ENCODE measurements around the gene CNOT3. TPM values are rescaled to one million over a fixed set of nuclear protein-coding genes. Genes with fewer than 3 reads are reported as not detected.

The CNOT3 gene
- total RNA-seq, 4 donors from 2014 or later: 19.5 to 56.9 (median 37.1) TPM

GRCh38 chr19:54105796-54106195 lies 31.8 kb upstream of the CNOT3 start:
- no peak for TF ChIP-seq POLR2A (IDR thresholded peaks at IDR 0.05)
- no peak for TF ChIP-seq CTCF (IDR thresholded peaks at IDR 0.05)
- intact Hi-C loops (cut with DNase I; ENCODE audit: low total_unique reads): no loop called here
- 92% methylated on average over 10 of the region's 10 CpGs for WGBS, 2 donors
- DNase-seq (ENCODE audit: low spot score in 2 of 2): no peak
- no peak overlapping the region for H3K4me3 ChIP-seq (ENCODE audit: low read depth, poor library complexity, severe bottlenecking)

GRCh38 chr19:54106716-54107115 lies 30.8 kb upstream of the CNOT3 start:
- H3K4me3 ChIP-seq (ENCODE audit: low read depth, poor library complexity, severe bottlenecking): no peak overlapping the region
- intact Hi-C loops (cut with DNase I; ENCODE audit: low total_unique reads): no loop called here
- WGBS, 2 donors: 81% methylated on average over 15 of the region's 15 CpGs
- TF ChIP-seq POLR2A (IDR thresholded peaks at IDR 0.05) (no peak), CTCF (IDR thresholded peaks at IDR 0.05) (no peak)
- DNase-seq (ENCODE audit: low spot score in 2 of 2): no peak

GRCh38 chr19:54107876-54108490 lies 29.6 kb upstream of the CNOT3 start:
- H3K4me3 ChIP-seq (ENCODE audit: low read depth, poor library complexity, severe bottlenecking): no peak overlapping the region
- intact Hi-C loops (cut with DNase I; ENCODE audit: low total_unique reads): no loop called here
- TF ChIP-seq POLR2A (IDR thresholded peaks at IDR 0.05): no peak
- TF ChIP-seq CTCF (IDR thresholded peaks at IDR 0.05): no peak
- 76 to 82% methylated on average over 21 of the region's 21 CpGs for WGBS, 2 donors
- no peak for DNase-seq (ENCODE audit: low spot score in 2 of 2)

- 83 to 85% methylated on average over 6 to 7 of the region's 7 CpGs for WGBS, 2 donors
- intact Hi-C loops (cut with DNase I; ENCODE audit: low total_unique reads): no loop called here
- DNase-seq (ENCODE audit: low spot score in 2 of 2): no peak
- no peak overlapping the region for H3K4me3 ChIP-seq (ENCODE audit: low read depth, poor library complexity, severe bottlenecking)
- TF ChIP-seq CTCF (IDR thresholded peaks at IDR 0.05) (no peak), POLR2A (IDR thresholded peaks at IDR 0.05) (no peak)
These were observed 29.1 kb upstream of the CNOT3 start for GRCh38 chr19:54108496-54108895.

GRCh38 chr19:54109651-54110050 lies 27.9 kb upstream of the CNOT3 start:
- 73 to 81% methylated on average over 6 of the region's 6 CpGs for WGBS, 2 donors
- no peak for TF ChIP-seq CTCF (IDR thresholded peaks at IDR 0.05)
- TF ChIP-seq POLR2A (IDR thresholded peaks at IDR 0.05): no peak
- DNase-seq (ENCODE audit: low spot score in 2 of 2): no peak
- intact Hi-C loops (cut with DNase I; ENCODE audit: low total_unique reads): no loop called here
- no peak overlapping the region for H3K4me3 ChIP-seq (ENCODE audit: low read depth, poor library complexity, severe bottlenecking)

Measured in lower leg skin (tissue), 4 donors.